H9 (cell line): Measurements from ENCODE around the gene LAMB4. TPM values are rescaled to one million over a fixed set of nuclear protein-coding genes. Genes with fewer than 3 reads are reported as not detected.

ENCODE experiments used
- DNase-seq: peaks from one replicate; pipeline ENCODE4 v3.0.0-alpha.2; 2017
- H2AFZ ChIP-seq: one replicate; pipeline ENCODE4 v1.6.1; 2013; ENCODE audit warnings: mild to moderate bottlenecking, low read length, control low read depth, moderate library complexity
- H2AK5ac ChIP-seq: 2 replicates; pipeline ENCODE4 v1.6.1; 2013; ENCODE audit warnings: low read length, control low read depth, mixed read lengths; ENCODE audit not compliant: insufficient read length
- H2BK120ac ChIP-seq: one replicate; pipeline ENCODE4 v1.6.1; 2013; ENCODE audit warnings: low read depth, mild to moderate bottlenecking, low read length, control low read depth, inconsistent platforms; ENCODE audit not compliant: poor library complexity, severe bottlenecking
- H2BK12ac ChIP-seq: 2 replicates; pipeline ENCODE4 v1.6.1; 2013; ENCODE audit warnings: low read length, control low read depth, mixed read lengths, low read depth; ENCODE audit not compliant: insufficient read length
- H2BK15ac ChIP-seq: 2 replicates; pipeline ENCODE4 v1.6.1; 2013; ENCODE audit warnings: low read depth, low read length, control low read depth
- H2BK20ac ChIP-seq: one replicate; pipeline ENCODE4 v1.6.1; 2013; ENCODE audit warnings: low read depth, mild to moderate bottlenecking, low read length, control low read depth, inconsistent platforms; ENCODE audit not compliant: poor library complexity, severe bottlenecking
- H2BK5ac ChIP-seq: 2 replicates; pipeline ENCODE4 v1.6.1; 2013; ENCODE audit warnings: low read length, control low read depth, mixed read lengths; ENCODE audit not compliant: insufficient read length
- H3K14ac ChIP-seq: 2 replicates; pipeline ENCODE4 v1.6.1; 2013; ENCODE audit warnings: low read length, control low read depth; ENCODE audit not compliant: insufficient read depth
- H3K18ac ChIP-seq: 2 replicates; pipeline ENCODE4 v1.6.1; 2013; ENCODE audit warnings: low read depth, mild to moderate bottlenecking, mixed read lengths, low read length, control low read depth; ENCODE audit not compliant: insufficient read length
- H3K23ac ChIP-seq: 2 replicates; pipeline ENCODE4 v1.6.1; 2013; ENCODE audit warnings: low read length, control low read depth, mixed read lengths, low read depth; ENCODE audit not compliant: insufficient read length
- H3K23me2 ChIP-seq: 2 replicates; pipeline ENCODE4 v1.6.1; 2013; ENCODE audit warnings: low read depth, mild to moderate bottlenecking, mixed read lengths, low read length, control low read depth; ENCODE audit not compliant: insufficient read length, poor library complexity, severe bottlenecking
- H3K27ac ChIP-seq: 2 replicates; pipeline ENCODE4 v1.5.1; 2013; ENCODE audit warnings: low read length, control low read depth, mixed read lengths, low read depth; ENCODE audit not compliant: insufficient read length
- H3K27me3 ChIP-seq: 2 replicates; pipeline ENCODE4 v1.6.1; 2013; ENCODE audit warnings: low read length, control low read depth, inconsistent platforms; ENCODE audit not compliant: insufficient read depth
- H3K4ac ChIP-seq: 2 replicates; pipeline ENCODE4 v1.6.1; 2013; ENCODE audit warnings: low read depth, mild to moderate bottlenecking, control low read depth, inconsistent platforms, low read length, moderate library complexity
- H3K4me1 ChIP-seq: 2 replicates; pipeline ENCODE4 v1.6.1; 2013; ENCODE audit warnings: low read length, control low read depth, inconsistent platforms; ENCODE audit not compliant: insufficient read depth
- H3K4me2 ChIP-seq: 2 replicates; pipeline ENCODE4 v1.6.1; 2013; ENCODE audit warnings: low read length, control low read depth, mixed read lengths; ENCODE audit not compliant: insufficient read length, insufficient read depth
- H3K56ac ChIP-seq: 2 replicates; pipeline ENCODE4 v1.6.1; 2013; ENCODE audit warnings: low read depth, mild to moderate bottlenecking, mixed read lengths, low read length, control low read depth; ENCODE audit not compliant: insufficient read length
- H3K79me1 ChIP-seq: 2 replicates; pipeline ENCODE4 v1.6.1; 2013; ENCODE audit warnings: low read depth, mild to moderate bottlenecking, moderate library complexity, low read length, control low read depth, inconsistent platforms; ENCODE audit not compliant: insufficient read depth, poor library complexity, severe bottlenecking
- H3K79me2 ChIP-seq: 2 replicates; pipeline ENCODE4 v1.6.1; 2013; ENCODE audit warnings: low read length, control low read depth, inconsistent platforms; ENCODE audit not compliant: insufficient read depth
- H3K9ac ChIP-seq: 2 replicates; pipeline ENCODE4 v1.6.1; 2013; ENCODE audit warnings: low read length, control low read depth, mixed read lengths; ENCODE audit not compliant: insufficient read length; ENCODE audit errors: extremely low read depth
- H3K9me3 ChIP-seq: one replicate; pipeline ENCODE4 v1.6.1; 2013; ENCODE audit warnings: low read depth, low read length, inconsistent platforms; ENCODE audit not compliant: control insufficient read depth
- H3T11ph ChIP-seq: one replicate; pipeline ENCODE4 v1.6.1; 2013; ENCODE audit warnings: mild to moderate bottlenecking, low read length, control low read depth, inconsistent platforms
- H4K20me1 ChIP-seq: one replicate; pipeline ENCODE4 v1.6.1; 2013; ENCODE audit not compliant: control insufficient read depth, insufficient read length, insufficient read depth
- H4K5ac ChIP-seq: 2 replicates; pipeline ENCODE4 v1.6.1; 2013; ENCODE audit warnings: low read depth, mild to moderate bottlenecking, mixed read lengths, low read length, control low read depth; ENCODE audit not compliant: insufficient read length
- H4K8ac ChIP-seq: replicated peaks from 2 replicates; pipeline ENCODE4 v1.6.1; 2013; ENCODE audit warnings: low read length, control low read depth, mixed read lengths, low read depth; ENCODE audit not compliant: insufficient read length
- H4K91ac ChIP-seq: 2 replicates; pipeline ENCODE4 v1.6.1; 2013; ENCODE audit warnings: low read depth, mild to moderate bottlenecking, moderate library complexity, mixed read lengths, low read length, control low read depth; ENCODE audit not compliant: insufficient read length
- H3K27ac Mint-ChIP-seq, 3 experiments: 2 replicates in 2 of 3; 3 replicates in 1 of 3; pipeline ENCODE4 v1.8.0; 2020 to 2021; ENCODE audit warnings: mixed read lengths in 3 of 3, mild to moderate bottlenecking in 1 of 3, moderate library complexity in 1 of 3
- H3K27me3 Mint-ChIP-seq: 2 replicates; pipeline ENCODE4 v1.8.0; 2021; ENCODE audit warnings: low read depth, mild to moderate bottlenecking, moderate library complexity, mixed read lengths
- H3K36me3 Mint-ChIP-seq, 3 experiments: 2 replicates in 2 of 3; 3 replicates in 1 of 3; pipeline ENCODE4 v1.8.0; 2020 to 2021; ENCODE audit warnings: low read depth in 3 of 3, mixed read lengths in 3 of 3; ENCODE audit not compliant: insufficient read depth in 1 of 3
- H3K4me1 Mint-ChIP-seq, 2 experiments: 2 replicates each; pipeline ENCODE4 v1.8.0; 2020; ENCODE audit warnings: mixed read lengths in 2 of 2
- H3K4me3 Mint-ChIP-seq, 2 experiments: 2 replicates in 1 of 2; 3 replicates in 1 of 2; pipeline ENCODE4 v1.8.0; 2020 to 2021; ENCODE audit warnings: mild to moderate bottlenecking in 2 of 2, mixed read lengths in 2 of 2, moderate library complexity in 1 of 2
- H3K9me3 Mint-ChIP-seq, 2 experiments: 2 replicates in 1 of 2; 3 replicates in 1 of 2; pipeline ENCODE4 v1.8.0; 2020; ENCODE audit warnings: mild to moderate bottlenecking in 2 of 2, mixed read lengths in 2 of 2, moderate library complexity in 1 of 2
- total RNA-seq: library from RNA; stranded (reverse); gene quantifications from 2 replicates; pipeline ENCODE4 v1.2.1, GENCODE V29; 2021
- TF ChIP-seq, protein P1 (sequence below): fragments of 200-600 bp; sonication (generic); conservative IDR thresholded peaks from 3 replicates; pipeline ENCODE4 v1.8.0; 2021; ENCODE audit warnings: antibody characterized with exemption, mild to moderate bottlenecking

Gene LAMB4
- total RNA-seq, 1 experiment from 2014 or later = not detected

DNA sequence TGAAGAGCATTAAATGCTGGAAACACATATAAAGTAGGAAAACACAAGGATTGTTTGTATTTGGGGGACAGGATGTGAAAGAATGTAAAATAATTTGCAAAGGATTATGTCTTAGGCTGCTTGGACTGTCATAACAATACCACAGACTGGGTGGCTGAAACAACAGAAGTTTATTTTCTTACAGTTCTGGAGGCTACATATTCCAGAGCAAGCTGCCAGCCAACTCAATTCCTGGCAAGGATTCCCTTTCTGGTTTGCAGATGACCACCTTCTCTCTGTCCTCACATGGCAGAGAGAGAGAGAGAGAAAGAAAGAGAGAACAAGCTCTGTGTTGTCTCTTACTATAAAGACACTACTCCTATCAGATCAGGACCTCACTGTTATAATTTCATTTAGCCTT lies 8.8 kb upstream of the LAMB4 start:
- Histone ChIP-seq H3K79me2 (no peaks in the 10 kb centered on the region), H3K14ac (no peak overlapping the region), H3K9ac (no peak overlapping the region), H3K18ac (no peak overlapping the region), H3K23ac (no peak overlapping the region), H3K56ac (no peak overlapping the region), H4K5ac (no peak overlapping the region), H2AK5ac (no peak overlapping the region), H3K9me3 (no peaks in the 10 kb centered on the region), H2BK120ac (no peak overlapping the region), H4K20me1 (no peaks in the 10 kb centered on the region), H3K4me2 (no peak overlapping the region), H2BK20ac (no peak overlapping the region), H3K4me1 (no peaks in the 10 kb centered on the region), H3K27me3 (no peaks in the 10 kb centered on the region), H4K91ac (no peak overlapping the region), H2BK5ac (no peak overlapping the region), H2BK12ac (no peak overlapping the region), H3K23me2 (no peaks in the 10 kb centered on the region), H2BK15ac (no peak overlapping the region), H3T11ph (no peak overlapping the region), H3K27ac (no peak overlapping the region), H3K79me1 (no peaks in the 10 kb centered on the region), H3K4ac (no peak overlapping the region), H2AFZ (no peak overlapping the region), H4K8ac (no peak overlapping the region)
- TF ChIP-seq, protein P1, sequence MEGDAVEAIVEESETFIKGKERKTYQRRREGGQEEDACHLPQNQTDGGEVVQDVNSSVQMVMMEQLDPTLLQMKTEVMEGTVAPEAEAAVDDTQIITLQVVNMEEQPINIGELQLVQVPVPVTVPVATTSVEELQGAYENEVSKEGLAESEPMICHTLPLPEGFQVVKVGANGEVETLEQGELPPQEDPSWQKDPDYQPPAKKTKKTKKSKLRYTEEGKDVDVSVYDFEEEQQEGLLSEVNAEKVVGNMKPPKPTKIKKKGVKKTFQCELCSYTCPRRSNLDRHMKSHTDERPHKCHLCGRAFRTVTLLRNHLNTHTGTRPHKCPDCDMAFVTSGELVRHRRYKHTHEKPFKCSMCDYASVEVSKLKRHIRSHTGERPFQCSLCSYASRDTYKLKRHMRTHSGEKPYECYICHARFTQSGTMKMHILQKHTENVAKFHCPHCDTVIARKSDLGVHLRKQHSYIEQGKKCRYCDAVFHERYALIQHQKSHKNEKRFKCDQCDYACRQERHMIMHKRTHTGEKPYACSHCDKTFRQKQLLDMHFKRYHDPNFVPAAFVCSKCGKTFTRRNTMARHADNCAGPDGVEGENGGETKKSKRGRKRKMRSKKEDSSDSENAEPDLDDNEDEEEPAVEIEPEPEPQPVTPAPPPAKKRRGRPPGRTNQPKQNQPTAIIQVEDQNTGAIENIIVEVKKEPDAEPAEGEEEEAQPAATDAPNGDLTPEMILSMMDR = no peak
- no peaks in the 10 kb centered on the region for H3K36me3 Mint-ChIP-seq
- 0 out of 2 replicates have a peak, but pooled peaks cover 3% of the 10 kb centered on the region for H3K27me3 Mint-ChIP-seq
- DNase-seq = no peak
- 0 out of 7 replicates have a peak overlapping the region, but pooled peaks of 1 of the 3 experiments have one; percentile 5 for H3K27ac Mint-ChIP-seq
- peaks cover 3 to 4% of the 10 kb centered on the region in 2 experiments; a peak in 3 of 5 replicates for H3K9me3 Mint-ChIP-seq
- H3K4me1 Mint-ChIP-seq = peaks cover 2 to 3% of the 10 kb centered on the region in 2 experiments; a peak in 1 of 4 replicates
- no peak overlapping the region for H3K4me3 Mint-ChIP-seq
